ENCODE data around the gene CHCHD2. TPM values are rescaled to one million over a fixed set of nuclear protein-coding genes. Genes with fewer than 3 reads are reported as not detected.

Gene CHCHD2
- total and polyA plus RNA-seq, 9 of the 15 experiments (the other 6 are each of a cell fraction or from before 2014, with no cell fraction given) = 145 to 1,044 (median 648) TPM

DNA sequence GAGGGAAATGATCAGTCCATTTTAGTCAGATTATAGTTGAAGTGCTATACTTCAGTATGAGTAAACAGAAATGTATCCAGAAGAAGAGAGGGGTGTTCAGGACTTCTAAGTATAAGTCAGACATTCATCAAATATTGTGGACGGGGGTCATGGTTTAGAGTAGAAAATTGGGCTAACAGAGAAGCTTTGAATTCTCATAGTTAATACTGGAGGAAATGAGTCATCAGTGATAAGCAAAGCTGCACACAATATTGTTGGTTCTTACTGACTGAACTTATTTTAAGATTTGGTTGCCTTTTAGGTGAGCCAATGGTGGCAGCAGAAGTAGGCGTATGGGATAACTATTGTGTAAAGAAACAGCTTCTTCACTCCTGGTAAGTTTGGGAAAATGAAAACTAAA lies 43.9 kb downstream of the CHCHD2 start (continued):
- TF ChIP-seq JUND (IDR thresholded peaks at IDR 0.05; ENCODE audit: borderline replicate concordance, low read depth, low read length) (peak; percentile 98), JUND (tag; IDR thresholded peaks at IDR 0.05; ENCODE audit: borderline replicate concordance, low read depth, low read length) (peak; percentile 96), SREBF2 (CRISPR knock-in tag; IDR thresholded peaks at IDR 0.05) (no peak), ZC3H4 (CRISPR knock-in tag; IDR thresholded peaks at IDR 0.05; ENCODE audit: borderline replicate concordance) (no peak), POLR2AphosphoS2 (IDR thresholded peaks at IDR 0.05; ENCODE audit: low read length) (no peak), HCFC1 (IDR thresholded peaks at IDR 0.05; ENCODE audit: low read depth, low read length) (no peak), TFAP4 (CRISPR knock-in tag; IDR thresholded peaks at IDR 0.05; ENCODE audit: borderline replicate concordance) (no peak), ETS1 (conservative IDR thresholded peaks at IDR 0.05; ENCODE audit: control insufficient read depth, low read depth, low read length) (no peak), PYGO2 (tag; IDR thresholded peaks at IDR 0.05) (no peak), GTF2A2 (tag; IDR thresholded peaks at IDR 0.05) (no peak), FOXP1 (CRISPR knock-in tag; IDR thresholded peaks at IDR 0.05) (no peak), ZNF76 (CRISPR knock-in tag; IDR thresholded peaks at IDR 0.05; ENCODE audit: borderline replicate concordance) (no peak), ETV1 (tag; conservative IDR thresholded peaks at IDR 0.05; ENCODE audit: low read depth) (0 out of 2 replicates have a peak, but pooled peaks have one; percentile 18), ZHX1 (conservative IDR thresholded peaks at IDR 0.05; ENCODE audit: low read length) (no peak), FOSL1 (tag; conservative IDR thresholded peaks at IDR 0.05) (peak; percentile 97), RAD21 (CRISPR knock-in tag; conservative IDR thresholded peaks at IDR 0.05 in 1 of 2, IDR thresholded peaks at IDR 0.05 in 1 of 2) (no peak), SIN3A (IDR thresholded peaks at IDR 0.05; ENCODE audit: borderline replicate concordance in 2 of 2, control insufficient read depth in 1 of 2, low read depth in 2 of 2, low read length in 2 of 2) (no peak)
- TF ChIP-seq, protein P1, sequence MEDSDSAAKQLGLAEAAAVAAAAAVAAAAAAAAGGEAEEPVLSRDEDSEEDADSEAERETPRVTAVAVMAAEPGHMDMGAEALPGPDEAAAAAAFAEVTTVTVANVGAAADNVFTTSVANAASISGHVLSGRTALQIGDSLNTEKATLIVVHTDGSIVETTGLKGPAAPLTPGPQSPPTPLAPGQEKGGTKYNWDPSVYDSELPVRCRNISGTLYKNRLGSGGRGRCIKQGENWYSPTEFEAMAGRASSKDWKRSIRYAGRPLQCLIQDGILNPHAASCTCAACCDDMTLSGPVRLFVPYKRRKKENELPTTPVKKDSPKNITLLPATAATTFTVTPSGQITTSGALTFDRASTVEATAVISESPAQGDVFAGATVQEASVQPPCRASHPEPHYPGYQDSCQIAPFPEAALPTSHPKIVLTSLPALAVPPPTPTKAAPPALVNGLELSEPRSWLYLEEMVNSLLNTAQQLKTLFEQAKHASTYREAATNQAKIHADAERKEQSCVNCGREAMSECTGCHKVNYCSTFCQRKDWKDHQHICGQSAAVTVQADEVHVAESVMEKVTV (CRISPR knock-in tag; IDR thresholded peaks at IDR 0.05) = no peak
- TF ChIP-seq, protein P2, sequence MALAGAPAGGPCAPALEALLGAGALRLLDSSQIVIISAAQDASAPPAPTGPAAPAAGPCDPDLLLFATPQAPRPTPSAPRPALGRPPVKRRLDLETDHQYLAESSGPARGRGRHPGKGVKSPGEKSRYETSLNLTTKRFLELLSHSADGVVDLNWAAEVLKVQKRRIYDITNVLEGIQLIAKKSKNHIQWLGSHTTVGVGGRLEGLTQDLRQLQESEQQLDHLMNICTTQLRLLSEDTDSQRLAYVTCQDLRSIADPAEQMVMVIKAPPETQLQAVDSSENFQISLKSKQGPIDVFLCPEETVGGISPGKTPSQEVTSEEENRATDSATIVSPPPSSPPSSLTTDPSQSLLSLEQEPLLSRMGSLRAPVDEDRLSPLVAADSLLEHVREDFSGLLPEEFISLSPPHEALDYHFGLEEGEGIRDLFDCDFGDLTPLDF (CRISPR knock-in tag; IDR thresholded peaks at IDR 0.05) = no peak
- TF ChIP-seq, protein P3, sequence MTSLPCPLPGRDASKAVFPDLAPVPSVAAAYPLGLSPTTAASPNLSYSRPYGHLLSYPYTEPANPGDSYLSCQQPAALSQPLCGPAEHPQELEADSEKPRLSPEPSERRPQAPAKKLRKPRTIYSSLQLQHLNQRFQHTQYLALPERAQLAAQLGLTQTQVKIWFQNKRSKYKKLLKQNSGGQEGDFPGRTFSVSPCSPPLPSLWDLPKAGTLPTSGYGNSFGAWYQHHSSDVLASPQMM (CRISPR knock-in tag; IDR thresholded peaks at IDR 0.05) = no peak

Measured in K562 (cell line).